ENCODE results near the gene MALSU1.

MALSU1 gene

GRCh38 chr7:23343102-23343501, 44.0 kb downstream of the MALSU1 start:
- no peak for DNase-seq (ENCODE audit: low read depth)
- no peak for TF ChIP-seq CTCF (conservative IDR thresholded peaks at IDR 0.05; ENCODE audit: low read depth, low read length)
- no peak overlapping the region for H3K4me3 ChIP-seq (ENCODE audit: low read length)

GRCh38 chr7:23343806-23344475, 44.8 kb downstream of the MALSU1 start:
- peak; percentile 85 for DNase-seq (ENCODE audit: low read depth)
- peak overlapping the region; percentile 19 for H3K4me3 ChIP-seq (ENCODE audit: low read length)
- no peak for TF ChIP-seq CTCF (conservative IDR thresholded peaks at IDR 0.05; ENCODE audit: low read depth, low read length)

GRCh38 chr7:23345601-23346000, 46.5 kb downstream of the MALSU1 start:
- TF ChIP-seq CTCF (conservative IDR thresholded peaks at IDR 0.05; ENCODE audit: low read depth, low read length), result no peak
- peak; percentile 76 for DNase-seq (ENCODE audit: low read depth)
- H3K4me3 ChIP-seq (ENCODE audit: low read length), result peak overlapping the region; percentile 19

GRCh38 chr7:23346316-23346715, 47.2 kb downstream of the MALSU1 start:
- no peak for TF ChIP-seq CTCF (conservative IDR thresholded peaks at IDR 0.05; ENCODE audit: low read depth, low read length)
- no peak for DNase-seq (ENCODE audit: low read depth)
- H3K4me3 ChIP-seq (ENCODE audit: low read length), result peak overlapping the region; percentile 5

GRCh38 chr7:23347033-23347681, 48.0 kb downstream of the MALSU1 start:
- no peak for TF ChIP-seq CTCF (conservative IDR thresholded peaks at IDR 0.05; ENCODE audit: low read depth, low read length)
- no peak for DNase-seq (ENCODE audit: low read depth)
- peak overlapping the region; percentile 43 for H3K4me3 ChIP-seq (ENCODE audit: low read length)

GRCh38 chr7:23347682-23348180, 48.6 kb downstream of the MALSU1 start:
- DNase-seq (ENCODE audit: low read depth), result peak; percentile 77
- peak overlapping the region; percentile 43 for H3K4me3 ChIP-seq (ENCODE audit: low read length)

More at GRCh38 chr7:23347682-23348180, 48.6 kb downstream of the MALSU1 start:
- TF ChIP-seq CTCF (conservative IDR thresholded peaks at IDR 0.05; ENCODE audit: low read depth, low read length), result no peak

All from retinal pigment epithelial cell (primary cell).